Trophoblast cell (in vitro differentiated cells and primary cell): ENCODE results near the gene ZDHHC14.

Source experiments
- DNase-seq, 2 donors: peaks; one replicate each; pipeline ENCODE4 v3.0.0-alpha.2; 2016
- H2AFZ ChIP-seq: 2 replicates; pipeline ENCODE4 v1.6.1; 2013; ENCODE audit warnings: low read length, moderate library complexity, mild to moderate bottlenecking; ENCODE audit not compliant: insufficient read depth, poor library complexity
- H2AK5ac ChIP-seq: 2 replicates; pipeline ENCODE4 v1.6.1; 2013; ENCODE audit warnings: mild to moderate bottlenecking, low read length
- H2BK120ac ChIP-seq: 2 replicates; pipeline ENCODE4 v1.6.1; 2013; ENCODE audit warnings: low read length, mild to moderate bottlenecking, moderate library complexity; ENCODE audit not compliant: insufficient read depth, poor library complexity
- H2BK12ac ChIP-seq: 2 replicates; pipeline ENCODE4 v1.6.1; 2013; ENCODE audit warnings: mild to moderate bottlenecking, low read length, moderate library complexity
- H2BK5ac ChIP-seq: 2 replicates; pipeline ENCODE4 v1.6.1; 2013; ENCODE audit warnings: low read length, low read depth, moderate library complexity, mild to moderate bottlenecking; ENCODE audit not compliant: poor library complexity
- H3K14ac ChIP-seq: 2 replicates; pipeline ENCODE4 v1.6.1; 2013; ENCODE audit warnings: mild to moderate bottlenecking, low read length
- H3K18ac ChIP-seq: 2 replicates; pipeline ENCODE4 v1.6.1; 2013; ENCODE audit warnings: mild to moderate bottlenecking, low read length
- H3K23ac ChIP-seq: 2 replicates; pipeline ENCODE4 v1.6.1; 2013; ENCODE audit warnings: low read length
- H3K27ac ChIP-seq: 2 replicates; pipeline ENCODE4 v1.5.1; 2013; ENCODE audit warnings: low read depth, mild to moderate bottlenecking, inconsistent platforms, low read length, moderate library complexity
- H3K27me3 ChIP-seq: 2 replicates; pipeline ENCODE4 v1.6.1; 2013; ENCODE audit warnings: inconsistent platforms, mild to moderate bottlenecking, low read length, moderate library complexity; ENCODE audit not compliant: insufficient read depth
- H3K36me3 ChIP-seq, 2 experiments: 1 replicate in 1 of 2; 2 replicates in 1 of 2; pipeline ENCODE4 v1.6.1; 2013; ENCODE audit warnings: low read length in 2 of 2, mild to moderate bottlenecking in 2 of 2, moderate library complexity in 1 of 2; ENCODE audit not compliant: insufficient read depth in 2 of 2, control insufficient read depth in 1 of 2
- H3K4ac ChIP-seq: 2 replicates; pipeline ENCODE4 v1.6.1; 2013; ENCODE audit warnings: low read depth, mild to moderate bottlenecking, low read length, moderate library complexity
- H3K4me1 ChIP-seq, 2 experiments: 1 replicate in 1 of 2; 2 replicates in 1 of 2; pipeline ENCODE4 v1.6.1; 2013; ENCODE audit warnings: low read length in 2 of 2, mild to moderate bottlenecking in 2 of 2, moderate library complexity in 1 of 2; ENCODE audit not compliant: insufficient read depth in 2 of 2, control insufficient read depth in 1 of 2
- H3K4me2 ChIP-seq: 2 replicates; pipeline ENCODE4 v1.6.1; 2013; ENCODE audit warnings: inconsistent platforms, mild to moderate bottlenecking, low read length, moderate library complexity
- H3K4me3 ChIP-seq: 2 replicates; pipeline ENCODE4 v1.5.1; 2013; ENCODE audit warnings: mild to moderate bottlenecking, low read depth, low read length, inconsistent platforms
- H3K79me1 ChIP-seq: one replicate; pipeline ENCODE4 v1.6.1; 2013; ENCODE audit warnings: low read length
- H3K79me2 ChIP-seq: 2 replicates; pipeline ENCODE4 v1.6.1; 2013; ENCODE audit warnings: low read length, mild to moderate bottlenecking; ENCODE audit not compliant: control insufficient read depth, insufficient read depth, poor library complexity
- H3K9ac ChIP-seq: 2 replicates; pipeline ENCODE4 v1.6.1; 2013; ENCODE audit warnings: mild to moderate bottlenecking, low read length
- H3K9me3 ChIP-seq: 2 replicates; pipeline ENCODE4 v1.6.1; 2013; ENCODE audit warnings: low read depth, mild to moderate bottlenecking, control low read depth, inconsistent platforms, low read length; ENCODE audit not compliant: insufficient read depth
- H4K12ac ChIP-seq: 2 replicates; pipeline ENCODE4 v1.6.1; 2013; ENCODE audit warnings: low read depth, mild to moderate bottlenecking, low read length, moderate library complexity
- H4K8ac ChIP-seq: 2 replicates; pipeline ENCODE4 v1.6.1; 2013; ENCODE audit warnings: low read depth, mild to moderate bottlenecking, low read length, moderate library complexity
- H4K91ac ChIP-seq: one replicate; pipeline ENCODE4 v1.6.1; 2013; ENCODE audit warnings: low read depth, mild to moderate bottlenecking, low read length, moderate library complexity
- WGBS: extraction: QIAGEN DNeasy Blood & Tissue Kit; methylation state at CpG from one replicate; pipeline ENCODE4 v1.1.7; 2013; ENCODE audit warnings: missing lambda C conversion rate; ENCODE audit not compliant: insufficient read length, insufficient coverage; ENCODE audit errors: extremely low coverage; 5-methylcytosine and 5-hydroxymethylcytosine counted together

The ZDHHC14 gene

GRCh38 chr6:157608221-157609075, 227.5 kb downstream of the ZDHHC14 start:
- no peak overlapping the region for H3K23ac ChIP-seq
- no peaks in the 10 kb centered on the region for H3K36me3 ChIP-seq
- H3K9me3 ChIP-seq = peaks cover 3% of the 10 kb centered on the region
- H3K14ac ChIP-seq = no peak overlapping the region
- H4K8ac ChIP-seq = no peak overlapping the region
- H4K12ac ChIP-seq = no peak overlapping the region
- WGBS = no CpG with 5 or more reads among the region's 16 CpGs
- no peak for DNase-seq
- H3K4me1 ChIP-seq = no peaks in the 10 kb centered on the region
- no peaks in the 10 kb centered on the region for H3K79me1 ChIP-seq
- H3K79me2 ChIP-seq = no peaks in the 10 kb centered on the region
- H3K4ac ChIP-seq = no peak overlapping the region
- H2AK5ac ChIP-seq = no peak overlapping the region
- no peak overlapping the region for H2AFZ ChIP-seq
- H3K27ac ChIP-seq = no peak overlapping the region
- no peak overlapping the region for H2BK5ac ChIP-seq
- no peak overlapping the region for H3K9ac ChIP-seq
- H3K18ac ChIP-seq = no peak overlapping the region
- no peak overlapping the region for H2BK12ac ChIP-seq
- no peak overlapping the region for H4K91ac ChIP-seq
- no peak overlapping the region for H3K4me2 ChIP-seq
- H3K27me3 ChIP-seq = no peaks in the 10 kb centered on the region
- H3K4me3 ChIP-seq = no peak overlapping the region
- no peak overlapping the region for H2BK120ac ChIP-seq

GRCh38 chr6:157609117-157609516, 228.1 kb downstream of the ZDHHC14 start:
- no peak for DNase-seq
- Histone ChIP-seq H3K4me2 (no peak overlapping the region), H3K4me3 (no peak overlapping the region), H3K14ac (no peak overlapping the region), H3K4ac (no peak overlapping the region), H3K27ac (no peak overlapping the region), H3K23ac (no peak overlapping the region), H3K4me1 (no peaks in the 10 kb centered on the region), H3K36me3 (no peaks in the 10 kb centered on the region), H2BK120ac (no peak overlapping the region), H3K27me3 (no peaks in the 10 kb centered on the region), H3K79me2 (no peaks in the 10 kb centered on the region), H2BK12ac (no peak overlapping the region), H3K79me1 (no peaks in the 10 kb centered on the region), H2AK5ac (no peak overlapping the region), H3K9me3 (peaks cover 3% of the 10 kb centered on the region), H4K8ac (no peak overlapping the region), H2BK5ac (no peak overlapping the region), H2AFZ (no peak overlapping the region), H4K12ac (no peak overlapping the region), H4K91ac (no peak overlapping the region), H3K18ac (no peak overlapping the region), H3K9ac (no peak overlapping the region)
- no CpG with 5 or more reads among the region's 6 CpGs for WGBS

GRCh38 chr6:157609556-157609955, 228.6 kb downstream of the ZDHHC14 start:
- Histone ChIP-seq H3K9ac (no peak overlapping the region), H2BK120ac (no peak overlapping the region), H3K79me2 (no peaks in the 10 kb centered on the region), H4K8ac (no peak overlapping the region), H3K18ac (no peak overlapping the region), H3K4ac (no peak overlapping the region), H3K79me1 (no peaks in the 10 kb centered on the region), H3K4me3 (no peak overlapping the region), H3K4me2 (no peak overlapping the region), H2AK5ac (no peak overlapping the region), H3K4me1 (no peaks in the 10 kb centered on the region), H4K91ac (no peak overlapping the region), H2BK12ac (no peak overlapping the region), H4K12ac (no peak overlapping the region), H3K9me3 (peaks cover 3% of the 10 kb centered on the region), H2AFZ (no peak overlapping the region), H3K14ac (no peak overlapping the region), H3K36me3 (no peaks in the 10 kb centered on the region), H3K27me3 (no peaks in the 10 kb centered on the region), H3K27ac (no peak overlapping the region), H2BK5ac (no peak overlapping the region), H3K23ac (no peak overlapping the region)
- DNase-seq = no peak
- no CpG with 5 or more reads among the region's 3 CpGs for WGBS

GRCh38 chr6:157610451-157610999, 229.5 kb downstream of the ZDHHC14 start:
- H3K79me1 ChIP-seq = no peaks in the 10 kb centered on the region
- no peak overlapping the region for H3K4ac ChIP-seq
- no peak overlapping the region for H2BK12ac ChIP-seq
- no peak overlapping the region for H3K18ac ChIP-seq
- H3K4me2 ChIP-seq = no peak overlapping the region
- H3K79me2 ChIP-seq = no peaks in the 10 kb centered on the region
- H2AK5ac ChIP-seq = no peak overlapping the region
- no peak overlapping the region for H4K91ac ChIP-seq
- H3K9ac ChIP-seq = no peak overlapping the region
- no peaks in the 10 kb centered on the region for H3K4me1 ChIP-seq
- no peak for DNase-seq
- no CpG with 5 or more reads among the region's 9 CpGs for WGBS
- no peaks in the 10 kb centered on the region for H3K27me3 ChIP-seq
- H4K12ac ChIP-seq = no peak overlapping the region
- H3K27ac ChIP-seq = no peak overlapping the region
- H4K8ac ChIP-seq = no peak overlapping the region
- no peak overlapping the region for H3K4me3 ChIP-seq
- peaks cover 3% of the 10 kb centered on the region for H3K9me3 ChIP-seq
- no peak overlapping the region for H3K14ac ChIP-seq
- no peak overlapping the region for H2BK5ac ChIP-seq
- H2AFZ ChIP-seq = no peak overlapping the region
- no peaks in the 10 kb centered on the region for H3K36me3 ChIP-seq
- H3K23ac ChIP-seq = no peak overlapping the region
- no peak overlapping the region for H2BK120ac ChIP-seq
